WTC11 (cell line): ENCODE measurements around the gene NOL4L. TPM values are rescaled to one million over a fixed set of nuclear protein-coding genes. Genes with fewer than 3 reads are reported as not detected.

Source experiments
- ATAC-seq: fragments of 200-7000 bp; cut with Tn5 transposase; 2 replicates; pipeline ENCODE4 v1.10.0; 2021; ENCODE audit warnings: mild to moderate bottlenecking, moderate library complexity
- CTCF ChIA-PET: fragments of 300-600 bp; sonication (Branson Sonifier 250); formaldehyde crosslinking; loops from one replicate; lab custom pipeline; 2021; ENCODE audit warnings: antibody characterized with exemption; lab: Charles Lee
- POLR2A ChIA-PET: fragments of 350-600 bp; sonication (Branson Sonifier 250); formaldehyde crosslinking; loops from one replicate; lab custom pipeline; 2021; ENCODE audit warnings: antibody characterized with exemption; lab: Charles Lee
- DNase-seq: peaks from one replicate; pipeline ENCODE4 v3.0.0; 2021; ENCODE audit warnings: low spot score
- H3K27ac Mint-ChIP-seq: 2 replicates; pipeline ENCODE4 v1.8.0; 2021; ENCODE audit warnings: mixed read lengths
- H3K27me3 Mint-ChIP-seq: 2 replicates; pipeline ENCODE4 v1.8.0; 2021; ENCODE audit warnings: low read depth, mild to moderate bottlenecking, moderate library complexity, mixed read lengths
- H3K36me3 Mint-ChIP-seq: 2 replicates; pipeline ENCODE4 v1.8.0; 2021; ENCODE audit warnings: mixed read lengths
- H3K4me1 Mint-ChIP-seq: 2 replicates; pipeline ENCODE4 v1.8.0; 2022; ENCODE audit warnings: mixed read lengths
- H3K4me3 Mint-ChIP-seq: 2 replicates; pipeline ENCODE4 v1.8.0; 2021; ENCODE audit warnings: mild to moderate bottlenecking, moderate library complexity, mixed read lengths
- H3K9me3 Mint-ChIP-seq: 2 replicates; pipeline ENCODE4 v1.8.0; 2021; ENCODE audit warnings: mixed read lengths
- AFF4 ChIP-seq: sonication (generic); formaldehyde crosslinking; IDR thresholded peaks from 2 replicates; pipeline ENCODE4 v1.8.1; 2023; ENCODE audit warnings: mild to moderate bottlenecking, missing genetic modification reagents, borderline replicate concordance
- ATF1 ChIP-seq: sonication (generic); formaldehyde crosslinking; IDR thresholded peaks from 2 replicates; pipeline ENCODE4 v1.8.1; 2023; ENCODE audit warnings: mild to moderate bottlenecking, moderate library complexity, missing genetic modification reagents
- ATF2 ChIP-seq: sonication (generic); formaldehyde crosslinking; IDR thresholded peaks from 2 replicates; pipeline ENCODE4 v1.8.1; 2022; ENCODE audit warnings: low read depth, missing genetic modification reagents, borderline replicate concordance
- ATF3 ChIP-seq: sonication (generic); formaldehyde crosslinking; conservative IDR thresholded peaks from 2 replicates; pipeline ENCODE4 v1.8.1; 2022; ENCODE audit warnings: mild to moderate bottlenecking, missing genetic modification reagents
- CBFB ChIP-seq: sonication (generic); formaldehyde crosslinking; IDR thresholded peaks from 2 replicates; pipeline ENCODE4 v1.8.1; 2022; ENCODE audit warnings: mild to moderate bottlenecking, low read depth, missing genetic modification reagents
- CDX4 ChIP-seq: fragments of 250-450 bp; sonication (Bioruptor Pico); IDR thresholded peaks from 2 replicates; pipeline ENCODE4 v1.9.0; 2021; ENCODE audit warnings: moderate library complexity, mild to moderate bottlenecking, inconsistent platforms, borderline replicate concordance
- ELF4 ChIP-seq: sonication (generic); formaldehyde crosslinking; IDR thresholded peaks from 2 replicates; pipeline ENCODE4 v1.8.1; 2022; ENCODE audit warnings: low read depth, mild to moderate bottlenecking, moderate library complexity, missing genetic modification reagents
- FOXK1 ChIP-seq: sonication (generic); formaldehyde crosslinking; IDR thresholded peaks from 2 replicates; pipeline ENCODE4 v1.8.0; 2022; ENCODE audit warnings: mild to moderate bottlenecking, moderate library complexity, missing genetic modification reagents
- KAT7 ChIP-seq: sonication (generic); formaldehyde crosslinking; IDR thresholded peaks from 2 replicates; pipeline ENCODE4 v1.8.1; 2023; ENCODE audit warnings: missing genetic modification reagents, mild to moderate bottlenecking, borderline replicate concordance
- NR2C2 ChIP-seq: sonication (generic); formaldehyde crosslinking; IDR thresholded peaks from 2 replicates; pipeline ENCODE4 v1.8.0; 2022; ENCODE audit warnings: mild to moderate bottlenecking, missing genetic modification reagents
- OVOL2 ChIP-seq: fragments of 250-450 bp; sonication (Bioruptor Pico); IDR thresholded peaks from 2 replicates; pipeline ENCODE4 v1.9.0; 2021; ENCODE audit warnings: mild to moderate bottlenecking, borderline replicate concordance
- RELA ChIP-seq: sonication (generic); formaldehyde crosslinking; IDR thresholded peaks from 2 replicates; pipeline ENCODE4 v1.8.1; 2022; ENCODE audit warnings: missing genetic modification reagents, mild to moderate bottlenecking, borderline replicate concordance
- SOX15 ChIP-seq: fragments of 250-450 bp; sonication (Bioruptor Pico); IDR thresholded peaks from 2 replicates; pipeline ENCODE4 v1.9.0; 2021; ENCODE audit warnings: mild to moderate bottlenecking
- USF1 ChIP-seq: sonication (generic); formaldehyde crosslinking; IDR thresholded peaks from 2 replicates; pipeline ENCODE4 v1.8.0; 2022; ENCODE audit warnings: mild to moderate bottlenecking, missing genetic modification reagents
- USF2 ChIP-seq: sonication (generic); formaldehyde crosslinking; IDR thresholded peaks from 2 replicates; pipeline ENCODE4 v1.8.1; 2023; ENCODE audit warnings: mild to moderate bottlenecking, missing genetic modification reagents, moderate library complexity
- ZMAT4 ChIP-seq: fragments of 250-450 bp; sonication (Bioruptor Pico); IDR thresholded peaks from 2 replicates; pipeline ENCODE4 v1.9.0; 2021; ENCODE audit warnings: mild to moderate bottlenecking
- ZNF121 ChIP-seq: sonication (generic); formaldehyde crosslinking; IDR thresholded peaks from 2 replicates; pipeline ENCODE4 v1.8.0; 2023; ENCODE audit warnings: missing genetic modification reagents
- ZNF138 ChIP-seq: sonication (generic); formaldehyde crosslinking; conservative IDR thresholded peaks from 2 replicates; pipeline ENCODE4 v1.8.1; 2022; ENCODE audit warnings: mild to moderate bottlenecking, moderate library complexity, missing genetic modification reagents
- ZNF232 ChIP-seq: sonication (generic); formaldehyde crosslinking; IDR thresholded peaks from 2 replicates; pipeline ENCODE4 v1.8.0; 2022; ENCODE audit warnings: mild to moderate bottlenecking, missing genetic modification reagents
- ZNF263 ChIP-seq: sonication (generic); formaldehyde crosslinking; IDR thresholded peaks from 2 replicates; pipeline ENCODE4 v1.8.1; 2022; ENCODE audit warnings: low read depth, mild to moderate bottlenecking, moderate library complexity, missing genetic modification reagents
- total RNA-seq: library from RNA; stranded (reverse); gene quantifications from 3 replicates; pipeline ENCODE4 v1.2.3, GENCODE V29; 2021
- TF ChIP-seq, protein P1 (sequence below): sonication (generic); formaldehyde crosslinking; IDR thresholded peaks from 2 replicates; pipeline ENCODE4 v1.8.0; 2022; ENCODE audit warnings: mild to moderate bottlenecking, missing genetic modification reagents
- TF ChIP-seq, protein P2 (sequence below): fragments of 250-450 bp; sonication (Bioruptor Pico); IDR thresholded peaks from 2 replicates; pipeline ENCODE4 v1.9.0; 2021; ENCODE audit warnings: mild to moderate bottlenecking

Gene NOL4L
- total RNA-seq, 1 experiment from 2014 or later = 29.0 TPM

DNA sequence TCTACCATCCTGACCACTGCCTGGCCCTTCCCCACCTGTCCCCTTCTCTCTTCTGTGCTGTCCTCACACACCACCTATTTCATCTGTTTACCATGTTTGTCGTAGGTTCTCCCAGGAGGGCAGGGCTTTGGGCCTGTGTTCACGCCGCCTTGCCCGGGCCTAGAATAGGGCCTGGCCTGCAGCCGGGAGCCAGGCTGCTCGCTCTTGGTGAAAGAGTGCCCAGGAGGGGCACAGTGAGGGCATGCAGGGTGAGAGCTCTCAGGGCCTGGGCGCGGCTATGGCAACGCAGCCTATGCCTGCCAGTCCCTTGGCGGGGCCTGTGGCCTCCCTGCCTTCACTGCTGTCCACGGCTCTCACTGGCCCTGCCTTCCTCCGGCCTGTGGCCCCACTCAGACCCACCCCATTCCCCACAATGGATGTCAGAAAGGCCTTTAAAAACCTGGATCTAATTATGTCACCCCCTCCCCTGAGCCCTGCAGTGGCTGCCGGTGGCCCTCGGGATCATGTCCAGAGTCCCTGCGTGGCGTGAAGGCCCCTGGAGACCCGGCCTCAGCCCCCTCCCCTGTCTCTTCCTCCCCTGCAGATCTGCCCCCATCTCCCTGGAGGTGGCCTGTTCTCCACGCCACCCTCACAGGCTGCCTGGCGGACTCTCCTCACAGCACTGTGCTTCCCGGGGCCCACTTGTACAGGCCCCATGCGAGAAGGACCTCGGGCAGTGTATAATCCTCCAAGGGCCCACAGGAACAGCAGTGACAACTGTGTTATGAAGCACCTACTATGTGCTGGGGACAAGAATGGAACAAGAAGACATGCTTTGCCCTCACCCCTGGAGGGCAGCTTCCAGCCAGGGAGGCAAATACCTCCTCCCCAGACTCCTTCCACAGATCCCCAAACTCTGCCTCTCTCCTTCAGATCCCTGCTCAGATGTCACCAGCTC is 22.9 kb upstream of the NOL4L start:
- TF ChIP-seq ATF1 (CRISPR knock-in tag) (no peak), AFF4 (no peak), ZNF121 (CRISPR knock-in tag) (no peak), ZMAT4 (CRISPR knock-in tag) (no peak), CBFB (CRISPR knock-in tag) (no peak), OVOL2 (no peak), RELA (CRISPR knock-in tag) (no peak), FOXK1 (CRISPR knock-in tag) (no peak), ATF3 (CRISPR knock-in tag) (no peak), ATF2 (CRISPR knock-in tag) (no peak)
- TF ChIP-seq, protein P1, sequence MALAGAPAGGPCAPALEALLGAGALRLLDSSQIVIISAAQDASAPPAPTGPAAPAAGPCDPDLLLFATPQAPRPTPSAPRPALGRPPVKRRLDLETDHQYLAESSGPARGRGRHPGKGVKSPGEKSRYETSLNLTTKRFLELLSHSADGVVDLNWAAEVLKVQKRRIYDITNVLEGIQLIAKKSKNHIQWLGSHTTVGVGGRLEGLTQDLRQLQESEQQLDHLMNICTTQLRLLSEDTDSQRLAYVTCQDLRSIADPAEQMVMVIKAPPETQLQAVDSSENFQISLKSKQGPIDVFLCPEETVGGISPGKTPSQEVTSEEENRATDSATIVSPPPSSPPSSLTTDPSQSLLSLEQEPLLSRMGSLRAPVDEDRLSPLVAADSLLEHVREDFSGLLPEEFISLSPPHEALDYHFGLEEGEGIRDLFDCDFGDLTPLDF = no peak
- TF ChIP-seq, protein P2, sequence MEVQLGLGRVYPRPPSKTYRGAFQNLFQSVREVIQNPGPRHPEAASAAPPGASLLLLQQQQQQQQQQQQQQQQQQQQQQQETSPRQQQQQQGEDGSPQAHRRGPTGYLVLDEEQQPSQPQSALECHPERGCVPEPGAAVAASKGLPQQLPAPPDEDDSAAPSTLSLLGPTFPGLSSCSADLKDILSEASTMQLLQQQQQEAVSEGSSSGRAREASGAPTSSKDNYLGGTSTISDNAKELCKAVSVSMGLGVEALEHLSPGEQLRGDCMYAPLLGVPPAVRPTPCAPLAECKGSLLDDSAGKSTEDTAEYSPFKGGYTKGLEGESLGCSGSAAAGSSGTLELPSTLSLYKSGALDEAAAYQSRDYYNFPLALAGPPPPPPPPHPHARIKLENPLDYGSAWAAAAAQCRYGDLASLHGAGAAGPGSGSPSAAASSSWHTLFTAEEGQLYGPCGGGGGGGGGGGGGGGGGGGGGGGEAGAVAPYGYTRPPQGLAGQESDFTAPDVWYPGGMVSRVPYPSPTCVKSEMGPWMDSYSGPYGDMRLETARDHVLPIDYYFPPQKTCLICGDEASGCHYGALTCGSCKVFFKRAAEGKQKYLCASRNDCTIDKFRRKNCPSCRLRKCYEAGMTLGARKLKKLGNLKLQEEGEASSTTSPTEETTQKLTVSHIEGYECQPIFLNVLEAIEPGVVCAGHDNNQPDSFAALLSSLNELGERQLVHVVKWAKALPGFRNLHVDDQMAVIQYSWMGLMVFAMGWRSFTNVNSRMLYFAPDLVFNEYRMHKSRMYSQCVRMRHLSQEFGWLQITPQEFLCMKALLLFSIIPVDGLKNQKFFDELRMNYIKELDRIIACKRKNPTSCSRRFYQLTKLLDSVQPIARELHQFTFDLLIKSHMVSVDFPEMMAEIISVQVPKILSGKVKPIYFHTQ (CRISPR knock-in tag) = no peak
- H3K27me3 Mint-ChIP-seq = no peaks in the 10 kb centered on the region
- H3K36me3 Mint-ChIP-seq = no peaks in the 10 kb centered on the region
- H3K4me3 Mint-ChIP-seq = no peak overlapping the region
- H3K4me1 Mint-ChIP-seq = peaks cover 15% of the 10 kb centered on the region
- DNase-seq (no peak), ATAC-seq (no peak)
- CTCF ChIA-PET = no interaction called here
- H3K27ac Mint-ChIP-seq = no peak overlapping the region
- peaks cover under 1% of the 10 kb centered on the region; the same call in 1 of the 2 replicates for H3K9me3 Mint-ChIP-seq
- POLR2A ChIA-PET = no interaction called here

DNA sequence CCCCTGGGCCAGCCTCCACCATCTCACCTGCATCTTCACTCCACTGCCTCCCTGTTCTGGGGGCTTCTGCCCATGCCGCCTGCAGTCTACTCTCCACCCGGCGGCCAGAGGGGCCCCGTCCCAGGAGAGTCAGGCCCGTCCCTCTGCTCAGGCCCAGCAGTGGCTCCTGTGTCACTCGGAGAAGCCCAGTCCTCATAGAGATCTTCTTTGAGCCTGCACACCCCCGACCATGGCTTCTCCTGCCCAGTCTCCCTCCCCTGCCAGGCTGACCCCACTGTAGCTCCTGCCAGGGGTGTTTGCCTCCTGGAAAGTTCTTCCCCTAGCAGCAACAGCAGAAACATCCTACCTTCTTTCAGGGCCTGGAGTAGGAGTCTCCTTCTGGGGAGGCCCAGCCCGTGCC is 22.2 kb upstream of the NOL4L start:
- Mint-ChIP-seq H3K27ac (no peak overlapping the region), H3K9me3 (no peaks in the 10 kb centered on the region), H3K4me1 (peaks cover 15% of the 10 kb centered on the region), H3K4me3 (no peak overlapping the region), H3K27me3 (no peaks in the 10 kb centered on the region), H3K36me3 (no peaks in the 10 kb centered on the region)
- ChIA-PET CTCF (no interaction called here), POLR2A (no interaction called here)
- no peak for DNase-seq
- ATAC-seq = no peak
- TF ChIP-seq KAT7 (CRISPR knock-in tag) = no peak
- TF ChIP-seq ZNF232 = no peak
- no peak for TF ChIP-seq USF2 (CRISPR knock-in tag)
- TF ChIP-seq CDX4 = no peak
- TF ChIP-seq ELF4 (CRISPR knock-in tag) = no peak
- no peak for TF ChIP-seq SOX15
- TF ChIP-seq ZNF263 (CRISPR knock-in tag) = no peak
- TF ChIP-seq ZNF138 (CRISPR knock-in tag) = no peak
- TF ChIP-seq USF1 (CRISPR knock-in tag) = no peak
- no peak for TF ChIP-seq NR2C2 (CRISPR knock-in tag)
